SK-N-SH (cell line): ENCODE results near the gene SFXN5. TPM values are rescaled to one million over a fixed set of nuclear protein-coding genes. Genes with fewer than 3 reads are reported as not detected.

Source experiments
- CTCF ChIA-PET: fragments of 300-600, 350-600 bp; formaldehyde crosslinking; extraction: SDS; loops from one replicate; lab custom pipeline; 2021; lab: Yijun Ruan, JAX
- POLR2A ChIA-PET: fragments of 350-600 bp; sonication (Branson Sonifier 250); formaldehyde crosslinking; extraction: SDS; loops from one replicate; lab custom pipeline; 2020; ENCODE audit warnings: antibody characterized with exemption, inconsistent platforms; lab: Yijun Ruan, JAX
- DNase-seq: peaks from one replicate; pipeline ENCODE4 v3.0.0; 2012
- H2AFZ ChIP-seq: fragments of 200-600 bp; sonication (generic); 2 replicates; pipeline ENCODE4 v1.8.1; 2016; ENCODE audit warnings: antibody characterized with exemption, mild to moderate bottlenecking, low read depth
- H3F3A ChIP-seq: fragments of 200-600 bp; sonication (generic); replicated peaks from 2 replicates; pipeline ENCODE3; 2016; ENCODE audit warnings: antibody characterized with exemption, mild to moderate bottlenecking; ENCODE audit not compliant: insufficient read depth
- H3K27ac ChIP-seq, 2 experiments: fragments of 200-500 bp in 1 of 2; fragments of 200-600 bp in 1 of 2; sonication (Bioruptor generic) in 1 of 2; sonication (generic), shearing (Covaris generic) in 1 of 2; 2 replicates each; pipeline versions ENCODE4 v1.5.1 to v1.6.1; 2014 to 2016; ENCODE audit warnings: low read depth in 2 of 2, inconsistent platforms in 1 of 2, low read length in 1 of 2, mild to moderate bottlenecking in 1 of 2, mixed read lengths in 1 of 2
- H3K27me3 ChIP-seq: fragments of 200-600 bp; sonication (generic), shearing (Covaris generic); 2 replicates; pipeline ENCODE4 v1.6.1; 2016; ENCODE audit warnings: mixed run types; ENCODE audit not compliant: insufficient read depth
- H3K36me3 ChIP-seq, 2 experiments: fragments of 200-500 bp in 1 of 2; fragments of 200-600 bp in 1 of 2; sonication (Bioruptor generic) in 1 of 2; sonication (generic) in 1 of 2; replicated peaks in 1 of 2; 2 replicates each; pipeline versions ENCODE3 to v1.5.1; 2014 to 2016; ENCODE audit warnings: low read length in 1 of 2, mild to moderate bottlenecking in 1 of 2; ENCODE audit not compliant: insufficient read depth in 2 of 2, control insufficient read depth in 1 of 2
- H3K4me1 ChIP-seq, 2 experiments: fragments of 200-500 bp in 1 of 2; fragments of 200-600 bp in 1 of 2; sonication (Bioruptor generic) in 1 of 2; sonication (generic), shearing (Covaris generic) in 1 of 2; 2 replicates each; pipeline versions ENCODE4 v1.5.1 to v1.6.1; 2014 to 2016; ENCODE audit warnings: low read depth in 1 of 2, low read length in 1 of 2, mixed run types in 1 of 2; ENCODE audit not compliant: insufficient read depth in 2 of 2, control insufficient read depth in 1 of 2
- H3K4me2 ChIP-seq: fragments of 200-600 bp; sonication (generic), shearing (Covaris generic); 2 replicates; pipeline ENCODE4 v1.6.1; 2017; ENCODE audit warnings: mixed run types
- H3K4me3 ChIP-seq, 2 experiments: fragments of 200-500 bp in 1 of 2; fragments of 200-600 bp in 1 of 2; sonication (Bioruptor generic) in 1 of 2; sonication (generic), shearing (Covaris generic) in 1 of 2; 2 replicates each; pipeline versions ENCODE4 v1.5.1 to v1.8.1; 2014 to 2016; ENCODE audit warnings: low read depth in 2 of 2, inconsistent platforms in 1 of 2, low read length in 1 of 2, mild to moderate bottlenecking in 1 of 2, mixed read lengths in 1 of 2, moderate library complexity in 1 of 2
- H3K79me2 ChIP-seq: fragments of 200-600 bp; sonication (generic); 2 replicates; pipeline ENCODE4 v1.8.1; 2017; ENCODE audit warnings: mild to moderate bottlenecking; ENCODE audit not compliant: insufficient read depth
- H3K9ac ChIP-seq: fragments of 200-600 bp; sonication (generic); 2 replicates; pipeline ENCODE4 v1.6.1; 2017; ENCODE audit warnings: mixed run types
- H3K9me2 ChIP-seq: fragments of 200-600 bp; sonication (generic); 2 replicates; pipeline ENCODE4 v1.6.1; 2017; ENCODE audit warnings: mixed run types
- H3K9me3 ChIP-seq: fragments of 200-600 bp; sonication (generic); 2 replicates; pipeline ENCODE4 v1.6.1; 2017; ENCODE audit warnings: mixed run types, mild to moderate bottlenecking, moderate library complexity
- H4K20me1 ChIP-seq: fragments of 200-600 bp; sonication (generic); 2 replicates; pipeline ENCODE4 v1.6.1; 2017; ENCODE audit warnings: mild to moderate bottlenecking, mixed run types; ENCODE audit not compliant: insufficient read depth
- CHD2 ChIP-seq: fragments of 150-350 bp; IDR thresholded peaks from 2 replicates; pipeline ENCODE4 v1.6.1; 2018; ENCODE audit warnings: low read length; ENCODE audit not compliant: partially characterized antibody
- CTCF ChIP-seq: fragments of 200-600 bp; sonication (generic); IDR thresholded peaks from 2 replicates; pipeline ENCODE4 v1.6.1; 2017; ENCODE audit warnings: antibody characterized with exemption, mild to moderate bottlenecking, moderate library complexity
- EP300 ChIP-seq, 2 experiments: IDR thresholded peaks; 2 replicates each; pipeline versions ENCODE4 v1.4.0 to v1.6.1; 2012; ENCODE audit warnings: borderline replicate concordance in 1 of 2, low read depth in 1 of 2, low read length in 1 of 2
- FOSL2 ChIP-seq: IDR thresholded peaks from 2 replicates; pipeline ENCODE4 v1.4.0; 2012; ENCODE audit warnings: low read depth, mild to moderate bottlenecking, moderate library complexity, borderline replicate concordance
- FOXM1 ChIP-seq: IDR thresholded peaks from 2 replicates; pipeline ENCODE4 v1.4.0; 2012; ENCODE audit warnings: low read depth, mild to moderate bottlenecking
- GABPA ChIP-seq: IDR thresholded peaks from 2 replicates; pipeline ENCODE4 v1.4.0; 2012; ENCODE audit warnings: low read depth, mild to moderate bottlenecking
- GATA2 ChIP-seq: sonication (generic); formaldehyde crosslinking; IDR thresholded peaks from 2 replicates; pipeline ENCODE4 v1.5.0; 2020; ENCODE audit warnings: mild to moderate bottlenecking, missing genetic modification reagents
- IRF3 ChIP-seq: fragments of 150-350 bp; IDR thresholded peaks from 2 replicates; pipeline ENCODE4 v1.6.1; 2016; ENCODE audit warnings: mild to moderate bottlenecking, low read depth, low read length
- JUND ChIP-seq: IDR thresholded peaks from 2 replicates; pipeline ENCODE4 v1.4.0; 2012
- MEF2A ChIP-seq: IDR thresholded peaks from 2 replicates; pipeline ENCODE4 v1.4.0; 2012; ENCODE audit warnings: low read depth, borderline replicate concordance
- NFIC ChIP-seq: IDR thresholded peaks from 2 replicates; pipeline ENCODE4 v1.4.0; 2012; ENCODE audit warnings: borderline replicate concordance
- PBX3 ChIP-seq: IDR thresholded peaks from 2 replicates; pipeline ENCODE4; 2012
- POLR2AphosphoS5 ChIP-seq: IDR thresholded peaks from 2 replicates; pipeline ENCODE4 v1.6.1; 2012; ENCODE audit warnings: low read depth, low read length
- RAD21 ChIP-seq: IDR thresholded peaks from 2 replicates; pipeline ENCODE4 v1.6.1; 2012; ENCODE audit warnings: mild to moderate bottlenecking, low read length
- RFX5 ChIP-seq: IDR thresholded peaks from 2 replicates; pipeline ENCODE4 v1.6.1; 2012; ENCODE audit warnings: mild to moderate bottlenecking, improper control_type of control experiment, low read length
- RXRA ChIP-seq: IDR thresholded peaks from 2 replicates; pipeline ENCODE4 v1.4.0; 2012; ENCODE audit warnings: low read depth, mild to moderate bottlenecking, borderline replicate concordance
- TAF1 ChIP-seq: IDR thresholded peaks from 2 replicates; pipeline ENCODE4 v1.6.1; 2012; ENCODE audit warnings: low read depth, mild to moderate bottlenecking, low read length, moderate library complexity, borderline replicate concordance
- USF1 ChIP-seq: IDR thresholded peaks from 2 replicates; pipeline ENCODE4 v1.4.0; 2012; ENCODE audit warnings: low read depth, borderline replicate concordance
- USF2 ChIP-seq: fragments of 150-350 bp; IDR thresholded peaks from 2 replicates; pipeline ENCODE4 v1.6.1; 2017; ENCODE audit warnings: antibody characterized with exemption, low read length, low read depth, borderline replicate concordance
- YY1 ChIP-seq: IDR thresholded peaks from 2 replicates; pipeline ENCODE4 v1.4.0; 2012; ENCODE audit warnings: low read depth, mild to moderate bottlenecking
- WGBS: methylation state at CpG from one replicate; pipeline ENCODE4 v1.1.6; 2017; ENCODE audit warnings: low lambda C conversion rate; 5-methylcytosine and 5-hydroxymethylcytosine counted together
- polyA plus RNA-seq, 3 experiments: library from polyadenylated mRNA; depleted of rRNA; stranded (reverse); fragments of >200 nt; gene quantifications; 2 replicates each; pipeline ENCODE4 v1.2.3, GENCODE V29; 2012

Gene SFXN5
- polyA plus RNA-seq, 1 of the 3 experiments (the other 2 are of a cell fraction): 9.9 TPM

GRCh38 chr2:73009177-73009839, 62.2 kb downstream of the SFXN5 start:
- TF ChIP-seq MEF2A: no peak
- no peak for TF ChIP-seq FOXM1
- no peak for TF ChIP-seq CHD2
- no peak for TF ChIP-seq EP300 (IDR thresholded peaks at IDR 0.05; ENCODE audit: borderline replicate concordance in 1 of 2, low read depth in 1 of 2, low read length in 1 of 2)
- no peak for TF ChIP-seq RFX5
- TF ChIP-seq JUND: no peak
- TF ChIP-seq USF1: no peak
- no peak for TF ChIP-seq USF2
- no peak for TF ChIP-seq GATA2 (CRISPR knock-in tag)
- no peak for TF ChIP-seq FOSL2
- no peak for TF ChIP-seq RAD21
- TF ChIP-seq NFIC: no peak
- TF ChIP-seq IRF3: no peak
- no peak for TF ChIP-seq POLR2AphosphoS5
- TF ChIP-seq CTCF: no peak
- no peak for TF ChIP-seq YY1
- no peak for TF ChIP-seq PBX3
- no peak for TF ChIP-seq TAF1
- TF ChIP-seq RXRA: no peak
- TF ChIP-seq GABPA: no peak
- Histone ChIP-seq H4K20me1 (no peaks in the 10 kb centered on the region), H3K4me2 (no peak overlapping the region), H3F3A (peaks cover 8% of the 10 kb centered on the region), H2AFZ (no peak overlapping the region), H3K9ac (no peak overlapping the region), H3K27me3 (no peaks in the 10 kb centered on the region), H3K9me3 (no peaks in the 10 kb centered on the region), H3K27ac (no peak overlapping the region), H3K79me2 (no peaks in the 10 kb centered on the region), H3K9me2 (no peaks in the 10 kb centered on the region), H3K4me1 (no peaks in the 10 kb centered on the region; a peak in 2 of 4 replicates), H3K36me3 (peaks cover 0 to 4% of the 10 kb centered on the region in 2 experiments), H3K4me3 (no peak overlapping the region)
- 92% methylated on average over 6 of the region's 7 CpGs for WGBS
- POLR2A ChIA-PET: no interaction called here
- CTCF ChIA-PET: interaction anchor here (2.1 kb wide), 1 partner anchor 16 kb away, joined by 10 read pairs; no protein-coding TSS in a partner anchor
- DNase-seq: no peak
